Breast epithelium (tissue), 3 donors: ENCODE results near the gene HCRTR2.

Source experiments
- POLR2A ChIP-seq: fragments of 450-650 bp; IDR thresholded peaks from one replicate; pipeline ENCODE4 v1.6.1; 2016; ENCODE audit warnings: antibody characterized with exemption, mild to moderate bottlenecking, moderate library complexity
- TF ChIP-seq, protein P1 (sequence below), 3 donors: fragments of 450-650 bp; IDR thresholded peaks; one replicate each; pipeline ENCODE4 v1.5.1; 2016 to 2017; ENCODE audit warnings: antibody characterized with exemption in 3 of 3, mild to moderate bottlenecking in 3 of 3, moderate library complexity in 3 of 3

DNA sequence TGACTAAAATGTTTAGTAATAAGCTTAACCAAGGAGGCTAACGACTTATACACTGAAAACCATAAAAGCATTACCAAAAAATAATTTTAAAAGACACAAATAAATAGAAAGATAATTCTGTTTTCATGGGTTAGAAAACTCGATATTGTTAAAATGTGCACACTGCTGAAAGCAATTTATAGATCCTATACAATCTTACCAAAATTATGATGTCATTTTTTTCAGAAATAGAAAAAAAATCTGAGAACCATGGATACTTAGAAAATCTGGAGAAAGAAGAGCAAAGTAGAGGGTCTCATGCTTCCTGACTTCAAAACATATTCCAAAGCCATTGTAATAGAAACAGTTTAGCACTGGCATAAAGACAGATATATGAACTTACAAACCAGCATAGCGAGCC, 46.6 kb downstream of the HCRTR2 start:
- TF ChIP-seq, protein P1, sequence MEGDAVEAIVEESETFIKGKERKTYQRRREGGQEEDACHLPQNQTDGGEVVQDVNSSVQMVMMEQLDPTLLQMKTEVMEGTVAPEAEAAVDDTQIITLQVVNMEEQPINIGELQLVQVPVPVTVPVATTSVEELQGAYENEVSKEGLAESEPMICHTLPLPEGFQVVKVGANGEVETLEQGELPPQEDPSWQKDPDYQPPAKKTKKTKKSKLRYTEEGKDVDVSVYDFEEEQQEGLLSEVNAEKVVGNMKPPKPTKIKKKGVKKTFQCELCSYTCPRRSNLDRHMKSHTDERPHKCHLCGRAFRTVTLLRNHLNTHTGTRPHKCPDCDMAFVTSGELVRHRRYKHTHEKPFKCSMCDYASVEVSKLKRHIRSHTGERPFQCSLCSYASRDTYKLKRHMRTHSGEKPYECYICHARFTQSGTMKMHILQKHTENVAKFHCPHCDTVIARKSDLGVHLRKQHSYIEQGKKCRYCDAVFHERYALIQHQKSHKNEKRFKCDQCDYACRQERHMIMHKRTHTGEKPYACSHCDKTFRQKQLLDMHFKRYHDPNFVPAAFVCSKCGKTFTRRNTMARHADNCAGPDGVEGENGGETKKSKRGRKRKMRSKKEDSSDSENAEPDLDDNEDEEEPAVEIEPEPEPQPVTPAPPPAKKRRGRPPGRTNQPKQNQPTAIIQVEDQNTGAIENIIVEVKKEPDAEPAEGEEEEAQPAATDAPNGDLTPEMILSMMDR (IDR thresholded peaks at IDR 0.05), result no peak
- TF ChIP-seq POLR2A, result no peak
